Measurements from ENCODE around the gene TRIM65.

DNA sequence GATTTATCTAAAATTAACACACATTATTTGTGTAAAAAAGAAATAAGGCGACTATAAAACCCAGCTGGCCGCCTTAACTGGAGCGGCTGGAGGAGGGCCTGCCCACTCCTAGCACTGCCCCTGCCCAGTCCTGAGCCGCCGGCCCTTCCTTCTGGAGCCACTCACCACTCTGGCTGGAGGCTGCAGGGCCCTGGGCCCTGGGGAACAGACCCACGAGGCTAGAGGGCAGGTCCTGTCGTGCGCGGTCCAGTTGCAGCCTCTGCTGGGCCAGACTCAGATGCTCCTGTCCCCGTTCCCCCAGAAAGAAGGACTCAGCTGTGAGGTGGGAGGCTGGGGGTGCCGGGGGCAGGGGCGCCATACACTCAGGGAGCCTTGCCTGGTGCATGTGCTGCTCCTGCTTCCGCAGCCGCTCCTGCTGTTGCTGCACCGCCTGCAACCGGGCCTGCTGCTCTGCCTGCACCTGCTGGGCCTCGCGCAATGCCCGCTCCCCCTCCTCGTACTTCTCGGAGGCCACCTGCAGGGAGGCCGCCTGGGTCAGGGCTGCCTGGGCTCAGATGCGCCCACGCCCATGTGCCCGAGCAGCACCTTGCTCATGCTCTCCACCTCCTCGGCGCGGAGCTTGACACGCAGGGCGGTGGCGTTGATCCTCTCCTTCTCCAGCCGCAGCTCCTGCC, 16.9 kb upstream of the TRIM65 start:
- TF ChIP-seq POLR2A (IDR thresholded peaks at IDR 0.05) (no peak), POLR2AphosphoS5 (IDR thresholded peaks at IDR 0.05) (no peak)
- TF ChIP-seq, protein P1, sequence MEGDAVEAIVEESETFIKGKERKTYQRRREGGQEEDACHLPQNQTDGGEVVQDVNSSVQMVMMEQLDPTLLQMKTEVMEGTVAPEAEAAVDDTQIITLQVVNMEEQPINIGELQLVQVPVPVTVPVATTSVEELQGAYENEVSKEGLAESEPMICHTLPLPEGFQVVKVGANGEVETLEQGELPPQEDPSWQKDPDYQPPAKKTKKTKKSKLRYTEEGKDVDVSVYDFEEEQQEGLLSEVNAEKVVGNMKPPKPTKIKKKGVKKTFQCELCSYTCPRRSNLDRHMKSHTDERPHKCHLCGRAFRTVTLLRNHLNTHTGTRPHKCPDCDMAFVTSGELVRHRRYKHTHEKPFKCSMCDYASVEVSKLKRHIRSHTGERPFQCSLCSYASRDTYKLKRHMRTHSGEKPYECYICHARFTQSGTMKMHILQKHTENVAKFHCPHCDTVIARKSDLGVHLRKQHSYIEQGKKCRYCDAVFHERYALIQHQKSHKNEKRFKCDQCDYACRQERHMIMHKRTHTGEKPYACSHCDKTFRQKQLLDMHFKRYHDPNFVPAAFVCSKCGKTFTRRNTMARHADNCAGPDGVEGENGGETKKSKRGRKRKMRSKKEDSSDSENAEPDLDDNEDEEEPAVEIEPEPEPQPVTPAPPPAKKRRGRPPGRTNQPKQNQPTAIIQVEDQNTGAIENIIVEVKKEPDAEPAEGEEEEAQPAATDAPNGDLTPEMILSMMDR (IDR thresholded peaks at IDR 0.05): no peak
